Spleen (tissue), 11 donors: ENCODE results near the gene CDC5L. TPM values are rescaled to one million over a fixed set of nuclear protein-coding genes. Genes with fewer than 3 reads are reported as not detected.

Experiments
- DNase-seq: peaks from one replicate; pipeline ENCODE4 v3.0.0-alpha.2; 2020
- H3K27ac ChIP-seq, 8 donors: fragments of 200-600 bp; sonication (generic) in 7 of 8; 1 replicate in 4 of 8; 2 replicates in 4 of 8; pipeline versions ENCODE4 v1.5.0 to v1.8.0; 2016 to 2021; ENCODE audit warnings: inconsistent platforms in 4 of 8, mild to moderate bottlenecking in 4 of 8, moderate library complexity in 1 of 8
- H3K27me3 ChIP-seq, 7 donors: fragments of 200-600 bp; sonication (generic) in 6 of 7; replicated peaks in 1 of 7; 1 replicate in 4 of 7; 2 replicates in 3 of 7; pipeline versions ENCODE4 v1.5.0 to v1.8.0; 2016 to 2021; ENCODE audit warnings: inconsistent platforms in 3 of 7, mild to moderate bottlenecking in 1 of 7
- H3K36me3 ChIP-seq, 6 donors: fragments of 200-600 bp; sonication (generic) in 5 of 6; 1 replicate in 4 of 6; 2 replicates in 2 of 6; pipeline versions ENCODE4 v1.5.0 to v1.8.0; 2016 to 2021; ENCODE audit warnings: inconsistent platforms in 2 of 6
- H3K4me1 ChIP-seq, 6 donors: fragments of 200-600 bp; sonication (generic) in 5 of 6; 1 replicate in 3 of 6; 2 replicates in 3 of 6; pipeline versions ENCODE4 v1.5.0 to v1.8.0; 2016 to 2021; ENCODE audit warnings: inconsistent platforms in 3 of 6
- H3K4me3 ChIP-seq, 8 donors: fragments of 200-600 bp; sonication (generic) in 7 of 8; 1 replicate in 4 of 8; 2 replicates in 4 of 8; pipeline versions ENCODE4 v1.5.0 to v1.8.0; 2016 to 2021; ENCODE audit warnings: inconsistent platforms in 4 of 8, mild to moderate bottlenecking in 4 of 8, moderate library complexity in 2 of 8
- H3K9me3 ChIP-seq, 8 donors: fragments of 200-600 bp; sonication (generic) in 7 of 8; 1 replicate in 4 of 8; 2 replicates in 4 of 8; pipeline versions ENCODE4 v1.5.0 to v1.8.0; 2016 to 2021; ENCODE audit warnings: inconsistent platforms in 4 of 8
- POLR2A ChIP-seq, 3 donors: fragments of 450-650 bp; IDR thresholded peaks; one replicate each; pipeline ENCODE4 v1.5.1; 2017; ENCODE audit warnings: antibody characterized with exemption in 3 of 3, mild to moderate bottlenecking in 1 of 3
- POLR2AphosphoS5 ChIP-seq, 3 donors: sonication (generic); formaldehyde crosslinking; IDR thresholded peaks; one replicate each; pipeline ENCODE4 v1.5.1; 2017; ENCODE audit warnings: antibody characterized with exemption in 3 of 3
- WGBS, 5 donors: extraction: QIAGEN DNeasy Blood & Tissue Kit in 3 of 5; methylation state at CpG; one replicate each; pipeline versions ENCODE4 v1.1.5 to v1.1.7; 2013 to 2018; 5-methylcytosine and 5-hydroxymethylcytosine counted together
- intact Hi-C: fragments of 100-400 bp; cut with DNase I; formaldehyde crosslinking; loops from one replicate; pipeline ENCODE4 v1.15.0; 2023; ENCODE audit warnings: low total_unique reads
- polyA plus RNA-seq, 3 donors: library from polyadenylated mRNA; stranded (reverse); fragments of 200-250 nt; gene quantifications; one replicate each; pipeline ENCODE4 v1.2.1, GENCODE V29; 2013
- total RNA-seq, 7 donors: library from RNA; depleted of rRNA in 3 of 7; stranded (reverse); fragments of >200 nt in 3 of 7; fragmentation: NEBNext Ultra II Directional in 4 of 7; extraction: Animal tissue kit (Norgen Biotek cat#: 25700) in 4 of 7; gene quantifications; one replicate each; pipeline versions ENCODE4 v1.1.0 to v1.2.1, GENCODE V29; 2016 to 2021
- TF ChIP-seq, protein P1 (sequence below), 11 experiments: fragments of 200-600 bp in 7 of 11; fragments of 450-650 bp in 4 of 11; sonication (generic) in 4 of 11; IDR thresholded peaks in 8 of 11; conservative IDR thresholded peaks in 3 of 11; 1 replicate in 7 of 11; 2 replicates in 4 of 11; pipeline versions ENCODE4 v1.4.0 to v1.8.0; 2016 to 2021; ENCODE audit warnings: antibody characterized with exemption in 11 of 11, inconsistent platforms in 4 of 11, mild to moderate bottlenecking in 1 of 11
- donor health status: healthy with polysubstance abuse.
- donor health status: DM: no; HTN: no; CAD: no; lungs with moderate emphysema.
- donor health status: DM: no; HTN: no; CAD: no.
- donor health status: Bipolar disorder and iron deficiency.
- donor health status: healthy.
- donor health status: DM: no; HTN: no; CAD: no.
- donor health status: DM: yes; HTN: yes; CAD: no.

Gene CDC5L
- total and polyA plus RNA-seq, 10 donors = 5.3 to 20.3 (median 18.1) TPM

GRCh38 chr6:44456070-44456965 is 68.8 kb downstream of the CDC5L start:
- Histone ChIP-seq H3K27ac (no peak overlapping the region), H3K4me1 (peaks cover 0 to 22% (median 13%) of the 10 kb centered on the region in 6 donors), H3K36me3 (peaks cover 0 to 29% (median 9%) of the 10 kb centered on the region in 6 donors), H3K27me3 (no peaks in the 10 kb centered on the region), H3K4me3 (no peak overlapping the region), H3K9me3 (no peaks in the 10 kb centered on the region)
- peak; percentile 84 for DNase-seq
- TF ChIP-seq POLR2AphosphoS5 (IDR thresholded peaks at IDR 0.05) (peak in 2 of 3 donors; percentile 5 to 11), POLR2A (IDR thresholded peaks at IDR 0.05) (no peak)
- TF ChIP-seq, protein P1, sequence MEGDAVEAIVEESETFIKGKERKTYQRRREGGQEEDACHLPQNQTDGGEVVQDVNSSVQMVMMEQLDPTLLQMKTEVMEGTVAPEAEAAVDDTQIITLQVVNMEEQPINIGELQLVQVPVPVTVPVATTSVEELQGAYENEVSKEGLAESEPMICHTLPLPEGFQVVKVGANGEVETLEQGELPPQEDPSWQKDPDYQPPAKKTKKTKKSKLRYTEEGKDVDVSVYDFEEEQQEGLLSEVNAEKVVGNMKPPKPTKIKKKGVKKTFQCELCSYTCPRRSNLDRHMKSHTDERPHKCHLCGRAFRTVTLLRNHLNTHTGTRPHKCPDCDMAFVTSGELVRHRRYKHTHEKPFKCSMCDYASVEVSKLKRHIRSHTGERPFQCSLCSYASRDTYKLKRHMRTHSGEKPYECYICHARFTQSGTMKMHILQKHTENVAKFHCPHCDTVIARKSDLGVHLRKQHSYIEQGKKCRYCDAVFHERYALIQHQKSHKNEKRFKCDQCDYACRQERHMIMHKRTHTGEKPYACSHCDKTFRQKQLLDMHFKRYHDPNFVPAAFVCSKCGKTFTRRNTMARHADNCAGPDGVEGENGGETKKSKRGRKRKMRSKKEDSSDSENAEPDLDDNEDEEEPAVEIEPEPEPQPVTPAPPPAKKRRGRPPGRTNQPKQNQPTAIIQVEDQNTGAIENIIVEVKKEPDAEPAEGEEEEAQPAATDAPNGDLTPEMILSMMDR (IDR thresholded peaks at IDR 0.05 in 8 of 11, conservative IDR thresholded peaks at IDR 0.05 in 3 of 11) = peak in 10 of 11 experiments; percentile 35 to 84 (median 72)
- 43 to 54% (median 47%) methylated on average over 16 of the region's 16 CpGs for WGBS, 5 donors
- intact Hi-C loops = no loop called here

GRCh38 chr6:44456966-44457292 is 69.4 kb downstream of the CDC5L start:
- no peak for DNase-seq
- Histone ChIP-seq H3K4me1 (peaks cover 0 to 22% (median 13%) of the 10 kb centered on the region in 6 donors), H3K4me3 (no peak overlapping the region), H3K9me3 (no peaks in the 10 kb centered on the region), H3K36me3 (peaks cover 0 to 23% (median 3%) of the 10 kb centered on the region in 6 donors), H3K27me3 (no peaks in the 10 kb centered on the region), H3K27ac (no peak overlapping the region)
- WGBS, 5 donors = 80 to 92% (median 88%) methylated on average over 5 of the region's 5 CpGs
- intact Hi-C loops = no loop called here
- TF ChIP-seq POLR2A (IDR thresholded peaks at IDR 0.05) (no peak), POLR2AphosphoS5 (IDR thresholded peaks at IDR 0.05) (no peak)
- TF ChIP-seq, protein P1 (IDR thresholded peaks at IDR 0.05 in 8 of 11, conservative IDR thresholded peaks at IDR 0.05 in 3 of 11) = no peak

DNA sequence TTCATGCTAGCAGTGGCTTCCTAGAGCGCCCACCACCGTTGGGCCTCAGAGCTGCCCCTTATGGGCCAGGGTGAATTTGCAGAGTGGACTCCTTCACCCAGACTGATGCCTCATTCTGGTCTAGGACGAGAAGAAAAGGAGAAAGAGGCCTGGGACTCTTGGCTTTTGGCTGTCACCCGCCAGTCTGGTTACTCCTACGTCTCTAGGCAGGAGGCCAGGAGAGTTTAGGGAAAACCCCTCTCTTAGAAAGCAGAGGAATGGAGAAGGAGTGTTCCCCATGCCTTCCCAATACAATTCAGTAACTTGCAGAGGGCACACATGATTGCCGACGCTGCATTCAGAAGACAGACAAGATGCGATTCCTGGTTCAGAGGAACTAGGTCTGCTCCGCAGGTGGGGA is 70.1 kb downstream of the CDC5L start:
- no peaks in the 10 kb centered on the region for H3K9me3 ChIP-seq
- DNase-seq = no peak
- intact Hi-C loops = no loop called here
- no peak for TF ChIP-seq POLR2A (IDR thresholded peaks at IDR 0.05)
- TF ChIP-seq, protein P1 (IDR thresholded peaks at IDR 0.05 in 8 of 11, conservative IDR thresholded peaks at IDR 0.05 in 3 of 11) = no peak
- TF ChIP-seq POLR2AphosphoS5 (IDR thresholded peaks at IDR 0.05) = no peak
- H3K4me3 ChIP-seq = no peak overlapping the region
- H3K27ac ChIP-seq = no peak overlapping the region
- peaks cover 0 to 22% (median 13%) of the 10 kb centered on the region in 6 donors for H3K4me1 ChIP-seq
- 62 to 71% (median 69%) methylated on average over 9 of the region's 9 CpGs for WGBS, 5 donors
- no peaks in the 10 kb centered on the region for H3K27me3 ChIP-seq
- peaks cover 0 to 16% (median 0%) of the 10 kb centered on the region in 6 donors for H3K36me3 ChIP-seq

- Histone ChIP-seq H3K4me1 (peaks cover 0 to 22% (median 13%) of the 10 kb centered on the region in 6 donors), H3K27me3 (no peaks in the 10 kb centered on the region), H3K27ac (no peak overlapping the region), H3K9me3 (no peaks in the 10 kb centered on the region), H3K36me3 (peaks cover 0 to 8% (median 0%) of the 10 kb centered on the region in 6 donors), H3K4me3 (no peak overlapping the region)
- TF ChIP-seq POLR2AphosphoS5 (IDR thresholded peaks at IDR 0.05) = no peak
- TF ChIP-seq, protein P1 (IDR thresholded peaks at IDR 0.05 in 8 of 11, conservative IDR thresholded peaks at IDR 0.05 in 3 of 11) = no peak
- TF ChIP-seq POLR2A (IDR thresholded peaks at IDR 0.05) = no peak
- 92 to 96% (median 93%) methylated on average over 3 to 6 of the region's 6 CpGs for WGBS, 5 donors
- intact Hi-C loops = no loop called here
- DNase-seq = no peak
These were observed 71.0 kb downstream of the CDC5L start for GRCh38 chr6:44458551-44458950.
